Measurements from ENCODE around the gene FMNL2. TPM values are rescaled to one million over a fixed set of nuclear protein-coding genes. Genes with fewer than 3 reads are reported as not detected.

Gene FMNL2
- total RNA-seq, 1 experiment from 2014 or later: 33.6 TPM

- no peak overlapping the region for H2BK15ac ChIP-seq (ENCODE audit: low read depth, low read length)
- no peaks in the 10 kb centered on the region for H3K27me3 Mint-ChIP-seq (ENCODE audit: low read depth)
- no peaks in the 10 kb centered on the region for H3K23me2 ChIP-seq (ENCODE audit: insufficient read length, low read depth, low read length, poor library complexity, severe bottlenecking)
- no peaks in the 10 kb centered on the region for H4K20me1 ChIP-seq (ENCODE audit: control insufficient read depth, insufficient read depth, insufficient read length)
- no peak overlapping the region for H3K23ac ChIP-seq (ENCODE audit: insufficient read length, low read depth, low read length)
- no peak overlapping the region for H3K9ac ChIP-seq (ENCODE audit: extremely low read depth, insufficient read length, low read length)
- H3K79me2 ChIP-seq (ENCODE audit: insufficient read depth, low read length): peaks cover 11% of the 10 kb centered on the region; the same call in 1 of the 2 replicates
- no peak overlapping the region for H3K27ac Mint-ChIP-seq
- H3K56ac ChIP-seq (ENCODE audit: insufficient read length, low read depth, low read length): no peak overlapping the region
- no peak overlapping the region for H2BK5ac ChIP-seq (ENCODE audit: insufficient read length, low read length)
- H3T11ph ChIP-seq (ENCODE audit: low read length): no peak overlapping the region
- H3K4me2 ChIP-seq (ENCODE audit: insufficient read depth, insufficient read length, low read length): no peak overlapping the region
- no peak overlapping the region for H3K27ac ChIP-seq (ENCODE audit: insufficient read length, low read depth, low read length)
- no peaks in the 10 kb centered on the region for H3K9me3 Mint-ChIP-seq
- no peak overlapping the region for H2AK5ac ChIP-seq (ENCODE audit: insufficient read length, low read length)
- H3K14ac ChIP-seq (ENCODE audit: insufficient read depth, low read length): no peak overlapping the region
- H3K4me1 ChIP-seq (ENCODE audit: insufficient read depth, low read length): 0 out of 2 replicates have a peak, but pooled peaks cover 2% of the 10 kb centered on the region
- H3K4me3 Mint-ChIP-seq: no peak overlapping the region
- H3K27me3 ChIP-seq (ENCODE audit: insufficient read depth, low read length): no peaks in the 10 kb centered on the region
- no CpG with 5 or more reads among the region's 1 CpG for WGBS (ENCODE audit: extremely low coverage, insufficient read length, low lambda C conversion rate)
- no peaks in the 10 kb centered on the region; a peak in 1 of 7 replicates for H3K36me3 Mint-ChIP-seq (ENCODE audit: insufficient read depth in 1 of 3, low read depth in 3 of 3)
- H3K4ac ChIP-seq (ENCODE audit: low read depth, low read length): no peak overlapping the region
- no peak overlapping the region for H4K91ac ChIP-seq (ENCODE audit: insufficient read length, low read depth, low read length)
- no peak overlapping the region for H2BK12ac ChIP-seq (ENCODE audit: insufficient read length, low read depth, low read length)
- no peak overlapping the region for H4K5ac ChIP-seq (ENCODE audit: insufficient read length, low read depth, low read length)
- H2BK120ac ChIP-seq (ENCODE audit: low read depth, low read length, poor library complexity, severe bottlenecking): no peak overlapping the region
- peaks cover 25 to 27% of the 10 kb centered on the region in 2 experiments for H3K4me1 Mint-ChIP-seq
- peaks cover 3% of the 10 kb centered on the region for H3K79me1 ChIP-seq (ENCODE audit: insufficient read depth, low read depth, low read length, poor library complexity, severe bottlenecking)
- DNase-seq: no peak
- H2AFZ ChIP-seq (ENCODE audit: low read length): no peak overlapping the region
- no peak overlapping the region for H4K8ac ChIP-seq (replicated peaks; ENCODE audit: insufficient read length, low read depth, low read length)
- H3K9me3 ChIP-seq (ENCODE audit: control insufficient read depth, low read depth, low read length): no peaks in the 10 kb centered on the region
- TF ChIP-seq CTCF (conservative IDR thresholded peaks at IDR 0.05): no peak
- H2BK20ac ChIP-seq (ENCODE audit: low read depth, low read length, poor library complexity, severe bottlenecking): no peak overlapping the region
- no peak overlapping the region for H3K18ac ChIP-seq (ENCODE audit: insufficient read length, low read depth, low read length)
These were observed 40.2 kb downstream of the FMNL2 start for GRCh38 chr2:152375174-152375573.

Data from H9 (cell line).